ENCODE measurements around the gene RPN2.

The RPN2 gene

GRCh38 chr20:37158248-37158647 is 20.9 kb upstream of the RPN2 start:
- Histone ChIP-seq H2AK5ac (ENCODE audit: low read length, severe bottlenecking) (no peak overlapping the region), H3K4me3 (ENCODE audit: insufficient read depth in 1 of 2, low read depth in 1 of 2, low read length in 2 of 2) (no peak overlapping the region), H3K18ac (ENCODE audit: low read depth in 1 of 2, low read length in 2 of 2) (no peak overlapping the region), H3K4me2 (ENCODE audit: low read length, poor library complexity, severe bottlenecking) (no peak overlapping the region), H2BK12ac (ENCODE audit: low read length in 2 of 2) (no peak overlapping the region), H2BK5ac (ENCODE audit: low read depth, low read length, poor library complexity, severe bottlenecking) (no peak overlapping the region), H3K27me3 (ENCODE audit: control insufficient read depth in 1 of 2, insufficient read depth in 1 of 2, low read length in 2 of 2) (peaks cover 0 to 7% of the 10 kb centered on the region in 2 experiments), H3K4me1 (ENCODE audit: control insufficient read depth, insufficient read depth, low read depth, low read length) (no peaks in the 10 kb centered on the region), H2BK120ac (ENCODE audit: low read depth, low read length) (no peak overlapping the region), H3K9me3 (ENCODE audit: control insufficient read depth, low read length) (no peaks in the 10 kb centered on the region), H3K36me3 (ENCODE audit: control insufficient read depth in 1 of 2, insufficient read depth in 2 of 2, low read depth in 1 of 2, low read length in 2 of 2) (peaks cover 0 to 3% of the 10 kb centered on the region in 2 experiments), H3K27ac (ENCODE audit: low read length, poor library complexity, severe bottlenecking) (no peak overlapping the region), H3K4ac (ENCODE audit: low read depth in 1 of 2, low read length in 2 of 2) (no peak overlapping the region), H4K8ac (ENCODE audit: low read length) (no peak overlapping the region), H2BK15ac (ENCODE audit: low read depth, poor library complexity, severe bottlenecking) (no peak overlapping the region), H3K23ac (ENCODE audit: low read length in 2 of 2) (no peak overlapping the region), H3K14ac (ENCODE audit: low read length in 2 of 2) (no peak overlapping the region), H2AFZ (ENCODE audit: low read depth, low read length) (no peak overlapping the region), H3K79me1 (replicated peaks; ENCODE audit: low read length, poor library complexity, severe bottlenecking) (no peaks in the 10 kb centered on the region), H3K9ac (ENCODE audit: low read length) (no peak overlapping the region), H4K91ac (ENCODE audit: low read length) (no peak overlapping the region)
- WGBS: 98% methylated on average over 3 of the region's 4 CpGs
- no peak for DNase-seq

GRCh38 chr20:37160683-37161082 is 18.4 kb upstream of the RPN2 start:
- Histone ChIP-seq H3K9me3 (ENCODE audit: control insufficient read depth, low read length) (no peaks in the 10 kb centered on the region), H3K18ac (ENCODE audit: low read depth in 1 of 2, low read length in 2 of 2) (no peak overlapping the region), H3K14ac (ENCODE audit: low read length in 2 of 2) (no peak overlapping the region), H3K27me3 (ENCODE audit: control insufficient read depth in 1 of 2, insufficient read depth in 1 of 2, low read length in 2 of 2) (peaks cover 3 to 11% of the 10 kb centered on the region in 2 experiments), H3K79me1 (replicated peaks; ENCODE audit: low read length, poor library complexity, severe bottlenecking) (no peaks in the 10 kb centered on the region), H3K4me2 (ENCODE audit: low read length, poor library complexity, severe bottlenecking) (no peak overlapping the region), H2BK12ac (ENCODE audit: low read length in 2 of 2) (no peak overlapping the region), H3K27ac (ENCODE audit: low read length, poor library complexity, severe bottlenecking) (no peak overlapping the region), H4K91ac (ENCODE audit: low read length) (no peak overlapping the region), H3K36me3 (ENCODE audit: control insufficient read depth in 1 of 2, insufficient read depth in 2 of 2, low read depth in 1 of 2, low read length in 2 of 2) (no peaks in the 10 kb centered on the region), H2BK5ac (ENCODE audit: low read depth, low read length, poor library complexity, severe bottlenecking) (no peak overlapping the region), H4K8ac (ENCODE audit: low read length) (no peak overlapping the region), H3K4me1 (ENCODE audit: control insufficient read depth, insufficient read depth, low read depth, low read length) (no peaks in the 10 kb centered on the region), H3K4me3 (ENCODE audit: insufficient read depth in 1 of 2, low read depth in 1 of 2, low read length in 2 of 2) (no peak overlapping the region), H2BK15ac (ENCODE audit: low read depth, poor library complexity, severe bottlenecking) (no peak overlapping the region), H2AFZ (ENCODE audit: low read depth, low read length) (no peak overlapping the region), H3K4ac (ENCODE audit: low read depth in 1 of 2, low read length in 2 of 2) (no peak overlapping the region), H3K9ac (ENCODE audit: low read length) (no peak overlapping the region), H2AK5ac (ENCODE audit: low read length, severe bottlenecking) (no peak overlapping the region), H2BK120ac (ENCODE audit: low read depth, low read length) (no peak overlapping the region), H3K23ac (ENCODE audit: low read length in 2 of 2) (no peak overlapping the region)
- DNase-seq: no peak
- 94% methylated on average over 10 of the region's 10 CpGs for WGBS

GRCh38 chr20:37161830-37162549 is 17.1 kb upstream of the RPN2 start:
- no peak overlapping the region for H4K8ac ChIP-seq (ENCODE audit: low read length)
- no peak overlapping the region for H3K14ac ChIP-seq (ENCODE audit: low read length in 2 of 2)
- no peaks in the 10 kb centered on the region for H3K36me3 ChIP-seq (ENCODE audit: control insufficient read depth in 1 of 2, insufficient read depth in 2 of 2, low read depth in 1 of 2, low read length in 2 of 2)
- no peaks in the 10 kb centered on the region for H3K79me1 ChIP-seq (replicated peaks; ENCODE audit: low read length, poor library complexity, severe bottlenecking)
- no peak overlapping the region for H3K9ac ChIP-seq (ENCODE audit: low read length)
- no peak overlapping the region for H2AK5ac ChIP-seq (ENCODE audit: low read length, severe bottlenecking)
- no peak overlapping the region for H2BK12ac ChIP-seq (ENCODE audit: low read length in 2 of 2)
- DNase-seq: no peak
- H3K27ac ChIP-seq (ENCODE audit: low read length, poor library complexity, severe bottlenecking): no peak overlapping the region
- H3K9me3 ChIP-seq (ENCODE audit: control insufficient read depth, low read length): no peaks in the 10 kb centered on the region
- no peak overlapping the region for H2BK5ac ChIP-seq (ENCODE audit: low read depth, low read length, poor library complexity, severe bottlenecking)
- H3K4me1 ChIP-seq (ENCODE audit: control insufficient read depth, insufficient read depth, low read depth, low read length): no peaks in the 10 kb centered on the region
- H4K91ac ChIP-seq (ENCODE audit: low read length): no peak overlapping the region
- no peak overlapping the region for H2BK15ac ChIP-seq (ENCODE audit: low read depth, poor library complexity, severe bottlenecking)
- H2BK120ac ChIP-seq (ENCODE audit: low read depth, low read length): no peak overlapping the region
- H3K4me2 ChIP-seq (ENCODE audit: low read length, poor library complexity, severe bottlenecking): no peak overlapping the region
- H3K4ac ChIP-seq (ENCODE audit: low read depth in 1 of 2, low read length in 2 of 2): no peak overlapping the region
- no peak overlapping the region for H2AFZ ChIP-seq (ENCODE audit: low read depth, low read length)
- H3K27me3 ChIP-seq (ENCODE audit: control insufficient read depth in 1 of 2, insufficient read depth in 1 of 2, low read length in 2 of 2): peaks cover 3 to 11% of the 10 kb centered on the region in 2 experiments
- no peak overlapping the region for H3K4me3 ChIP-seq (ENCODE audit: insufficient read depth in 1 of 2, low read depth in 1 of 2, low read length in 2 of 2)
- H3K18ac ChIP-seq (ENCODE audit: low read depth in 1 of 2, low read length in 2 of 2): no peak overlapping the region
- 83% methylated on average over 11 of the region's 12 CpGs for WGBS
- no peak overlapping the region for H3K23ac ChIP-seq (ENCODE audit: low read length in 2 of 2)

GRCh38 chr20:37162646-37163045 is 16.5 kb upstream of the RPN2 start:
- Histone ChIP-seq H3K36me3 (ENCODE audit: control insufficient read depth in 1 of 2, insufficient read depth in 2 of 2, low read depth in 1 of 2, low read length in 2 of 2) (no peaks in the 10 kb centered on the region), H3K4me3 (ENCODE audit: insufficient read depth in 1 of 2, low read depth in 1 of 2, low read length in 2 of 2) (no peak overlapping the region), H3K9me3 (ENCODE audit: control insufficient read depth, low read length) (no peaks in the 10 kb centered on the region), H4K91ac (ENCODE audit: low read length) (no peak overlapping the region), H2BK15ac (ENCODE audit: low read depth, poor library complexity, severe bottlenecking) (no peak overlapping the region), H3K14ac (ENCODE audit: low read length in 2 of 2) (no peak overlapping the region), H3K27me3 (ENCODE audit: control insufficient read depth in 1 of 2, insufficient read depth in 1 of 2, low read length in 2 of 2) (peaks cover 3 to 11% of the 10 kb centered on the region in 2 experiments), H3K4ac (ENCODE audit: low read depth in 1 of 2, low read length in 2 of 2) (no peak overlapping the region), H2BK12ac (ENCODE audit: low read length in 2 of 2) (no peak overlapping the region), H3K79me1 (replicated peaks; ENCODE audit: low read length, poor library complexity, severe bottlenecking) (no peaks in the 10 kb centered on the region), H3K23ac (ENCODE audit: low read length in 2 of 2) (no peak overlapping the region), H3K4me2 (ENCODE audit: low read length, poor library complexity, severe bottlenecking) (no peak overlapping the region), H3K18ac (ENCODE audit: low read depth in 1 of 2, low read length in 2 of 2) (no peak overlapping the region), H2AK5ac (ENCODE audit: low read length, severe bottlenecking) (no peak overlapping the region), H2BK5ac (ENCODE audit: low read depth, low read length, poor library complexity, severe bottlenecking) (no peak overlapping the region), H3K27ac (ENCODE audit: low read length, poor library complexity, severe bottlenecking) (no peak overlapping the region), H4K8ac (ENCODE audit: low read length) (no peak overlapping the region), H3K4me1 (ENCODE audit: control insufficient read depth, insufficient read depth, low read depth, low read length) (no peaks in the 10 kb centered on the region), H2BK120ac (ENCODE audit: low read depth, low read length) (no peak overlapping the region), H2AFZ (ENCODE audit: low read depth, low read length) (no peak overlapping the region), H3K9ac (ENCODE audit: low read length) (no peak overlapping the region)
- no peak for DNase-seq
- WGBS: no CpG with 5 or more reads among the region's 6 CpGs
